Raji (cell line): ENCODE data around the gene ARL4D.

Source experiments
- POLR2A ChIP-seq: IDR thresholded peaks from 2 replicates; pipeline ENCODE4 v1.6.1; 2011; ENCODE audit warnings: low read depth, low read length, control low read depth; ENCODE audit not compliant: insufficient read depth

Gene ARL4D

DNA sequence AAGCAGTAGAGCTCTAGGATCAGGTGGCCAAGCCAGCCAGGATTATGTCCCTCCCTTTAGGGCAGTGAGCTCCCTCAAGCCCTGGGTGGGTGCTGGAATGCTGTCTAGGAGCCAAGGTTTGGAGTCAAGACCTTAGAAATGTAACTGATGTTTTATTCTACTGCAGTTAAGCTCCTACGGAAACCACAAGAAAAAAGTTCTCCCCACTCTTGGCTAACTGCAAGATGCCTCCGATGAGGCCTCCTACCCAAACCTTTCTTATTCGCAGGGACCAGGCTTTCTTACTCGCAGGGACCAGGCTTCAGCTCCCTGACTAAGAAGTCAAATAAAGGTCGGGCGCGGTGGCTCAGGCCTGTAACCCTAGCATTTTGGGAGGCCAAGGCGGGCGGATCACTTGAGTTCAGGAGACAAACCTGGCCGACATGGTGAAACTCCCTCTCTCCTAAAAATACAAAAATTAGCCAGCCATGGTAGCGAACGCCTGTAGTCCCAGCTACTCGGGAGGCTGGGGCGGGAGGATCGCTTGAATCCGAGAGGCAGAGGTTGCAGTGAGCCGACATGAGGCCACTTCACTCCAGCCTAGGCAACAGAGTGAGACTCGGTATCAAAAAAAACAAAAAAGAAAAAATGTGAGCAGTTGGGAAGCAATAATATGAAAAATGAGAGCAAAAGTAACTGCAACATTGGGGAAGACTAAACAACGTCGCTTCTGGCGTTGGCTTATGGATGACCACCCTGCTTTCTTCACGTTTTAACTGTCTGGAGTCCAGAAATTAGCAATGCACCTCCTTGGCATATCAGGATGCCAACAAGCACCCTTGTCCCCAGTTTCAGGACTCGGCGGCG lies 31.7 kb upstream of the ARL4D start:
- no peak for TF ChIP-seq POLR2A

DNA sequence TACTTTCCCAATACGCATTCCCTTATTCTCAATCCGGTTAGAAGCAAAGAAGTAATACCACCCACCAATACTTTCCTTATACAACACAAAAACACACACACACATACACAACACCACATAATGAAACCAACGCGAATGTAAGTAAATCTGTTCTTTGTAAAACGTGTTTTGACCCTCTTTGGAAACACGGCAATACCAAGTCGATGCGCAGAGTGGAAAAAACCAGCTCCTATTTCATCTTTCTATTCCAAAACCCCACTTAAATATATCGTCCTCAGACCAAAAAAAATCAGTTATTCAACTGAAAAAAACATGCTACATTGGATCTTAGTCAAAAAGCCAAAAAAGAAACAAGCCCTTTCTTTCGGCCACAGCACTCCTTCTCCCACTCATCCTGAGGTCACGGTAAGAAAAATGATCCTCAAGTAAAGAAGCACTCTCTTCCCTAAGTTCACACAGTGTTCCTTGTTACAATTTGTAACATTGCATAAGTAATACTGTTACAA lies 31.0 kb upstream of the ARL4D start:
- TF ChIP-seq POLR2A, result peak; percentile 99

DNA sequence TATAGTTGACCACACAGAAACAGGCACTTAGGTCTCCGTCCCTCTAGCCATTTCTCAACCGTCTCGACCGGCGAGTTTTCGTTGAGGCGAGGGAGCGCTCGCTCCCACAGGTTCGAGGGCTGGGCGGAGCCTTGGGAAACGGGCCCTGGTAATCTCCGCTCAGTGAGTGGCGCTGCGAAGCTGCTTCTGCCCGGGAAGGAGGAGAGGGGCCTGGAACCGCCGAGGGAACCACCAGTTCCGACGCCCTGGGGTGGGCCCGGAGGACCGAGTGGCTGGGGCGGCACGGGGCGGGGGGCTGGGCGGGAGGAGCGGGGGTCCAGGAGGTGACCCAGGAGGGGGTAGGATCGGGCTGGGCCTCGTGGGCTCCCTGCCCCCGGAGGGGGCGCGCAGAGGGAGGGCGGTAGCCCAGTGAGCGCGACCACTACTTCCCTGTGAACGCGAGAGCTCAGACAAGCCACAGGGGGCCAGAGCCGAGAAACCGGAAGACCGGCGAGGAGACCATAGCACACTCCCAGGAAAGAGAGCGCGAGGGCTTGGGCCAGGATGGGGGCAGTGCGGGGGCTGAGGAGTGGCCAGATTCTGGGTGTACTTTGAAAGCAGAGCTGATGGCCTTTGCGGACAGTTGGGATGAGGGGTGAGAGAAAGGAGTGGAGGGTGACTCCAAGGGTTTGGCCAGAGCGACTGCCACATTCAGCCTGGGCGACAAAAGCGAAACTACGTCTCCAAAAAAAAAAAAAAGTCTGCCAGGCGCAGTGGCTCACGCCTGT lies 29.9 kb upstream of the ARL4D start:
- TF ChIP-seq POLR2A, result no peak

DNA sequence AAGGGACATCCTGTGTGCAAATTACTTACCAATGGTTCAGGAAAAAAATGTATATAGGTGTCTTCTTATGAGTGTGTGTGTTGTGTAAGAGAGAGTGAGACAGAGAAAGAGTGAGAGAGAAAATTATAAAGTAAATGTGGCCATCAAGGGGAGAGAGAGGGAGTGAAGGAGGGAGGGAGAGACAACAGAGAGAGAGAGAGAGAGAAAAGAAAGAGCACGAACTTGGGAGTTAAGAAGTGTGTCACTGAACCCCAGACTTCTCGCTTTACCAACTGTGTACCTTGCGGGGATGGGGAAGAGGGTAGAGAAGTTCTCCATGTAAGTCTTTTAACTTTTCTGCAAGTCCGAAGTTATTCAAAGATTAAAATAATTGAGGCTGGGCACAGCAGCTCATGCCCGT lies 28.8 kb upstream of the ARL4D start:
- TF ChIP-seq POLR2A, result no peak

DNA sequence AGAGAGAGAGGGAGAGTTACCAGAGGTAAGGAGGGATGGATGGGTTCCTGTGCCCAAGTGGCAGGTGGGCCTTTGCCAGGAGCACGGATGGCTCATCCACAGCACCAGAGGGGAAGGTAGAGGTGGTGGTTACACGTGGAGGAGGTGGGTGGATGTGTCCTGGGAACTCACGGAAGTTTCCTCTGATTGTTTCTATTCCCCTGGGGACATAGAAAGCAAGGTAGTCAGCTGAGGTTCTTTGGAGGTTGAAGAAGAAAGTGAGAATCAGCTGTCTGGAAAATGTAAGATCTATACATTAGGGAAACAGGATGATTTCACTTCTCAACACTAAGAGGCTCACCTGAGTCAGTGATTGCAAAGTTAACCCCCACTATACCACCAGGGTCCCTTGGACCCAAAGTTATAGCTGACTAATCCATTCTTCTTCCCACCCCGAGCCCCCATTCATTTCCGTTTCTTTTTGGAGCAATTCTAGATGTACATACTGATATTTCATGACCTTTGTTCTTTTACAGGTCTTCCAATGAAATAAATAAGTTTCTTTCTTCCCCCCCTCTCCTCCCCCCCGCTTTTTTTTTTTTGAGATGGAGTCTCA lies 27.5 kb upstream of the ARL4D start:
- no peak for TF ChIP-seq POLR2A

DNA sequence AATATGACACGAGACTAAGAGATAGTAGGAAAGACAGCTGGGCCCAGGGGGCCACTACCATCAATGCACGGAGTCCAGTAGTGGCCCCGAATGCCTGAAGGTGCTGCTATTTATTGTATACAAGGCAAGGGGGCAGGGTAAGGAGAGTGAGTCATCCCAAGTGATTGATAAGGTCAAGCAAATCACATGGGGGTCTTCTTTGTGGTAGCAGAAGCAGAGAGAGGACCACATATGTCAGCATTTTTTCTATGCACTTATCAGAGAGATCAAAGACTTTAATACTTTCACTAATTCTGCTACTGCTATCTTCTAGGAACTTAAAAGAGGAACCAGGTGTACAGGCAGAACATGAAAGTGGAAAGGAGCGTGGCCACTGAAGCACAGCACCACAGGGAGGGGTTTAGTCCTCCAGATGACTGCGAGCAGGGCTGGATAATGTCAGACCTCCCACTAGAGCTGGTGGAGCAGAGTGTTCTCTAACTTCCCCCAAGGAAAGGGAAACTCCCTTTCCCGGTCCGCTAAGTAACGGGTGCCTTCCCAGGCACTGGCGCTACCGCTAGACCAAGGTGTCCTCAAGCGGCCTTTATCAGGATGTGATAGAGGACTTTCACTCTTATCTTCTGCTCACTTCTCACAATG lies 26.4 kb upstream of the ARL4D start:
- no peak for TF ChIP-seq POLR2A

DNA sequence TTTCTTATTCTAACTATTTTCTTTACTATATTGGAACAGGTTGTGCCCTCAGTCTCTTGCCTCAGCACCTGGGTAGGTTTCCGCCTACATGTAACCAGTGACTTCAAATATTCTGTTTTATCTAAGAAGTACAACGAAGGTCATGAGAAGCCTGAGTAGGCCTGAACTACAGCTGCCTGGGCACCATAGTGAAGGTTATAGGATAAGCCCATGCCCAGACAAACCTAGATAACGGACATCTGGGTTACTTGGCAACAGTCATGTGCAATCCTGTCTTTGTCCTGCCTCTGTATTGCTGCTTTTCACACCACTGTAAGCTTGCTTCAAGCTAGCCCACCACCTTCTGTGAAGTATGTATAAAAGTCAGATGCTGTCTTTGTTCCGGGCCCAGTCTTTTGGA lies 25.4 kb upstream of the ARL4D start:
- TF ChIP-seq POLR2A, result no peak

DNA sequence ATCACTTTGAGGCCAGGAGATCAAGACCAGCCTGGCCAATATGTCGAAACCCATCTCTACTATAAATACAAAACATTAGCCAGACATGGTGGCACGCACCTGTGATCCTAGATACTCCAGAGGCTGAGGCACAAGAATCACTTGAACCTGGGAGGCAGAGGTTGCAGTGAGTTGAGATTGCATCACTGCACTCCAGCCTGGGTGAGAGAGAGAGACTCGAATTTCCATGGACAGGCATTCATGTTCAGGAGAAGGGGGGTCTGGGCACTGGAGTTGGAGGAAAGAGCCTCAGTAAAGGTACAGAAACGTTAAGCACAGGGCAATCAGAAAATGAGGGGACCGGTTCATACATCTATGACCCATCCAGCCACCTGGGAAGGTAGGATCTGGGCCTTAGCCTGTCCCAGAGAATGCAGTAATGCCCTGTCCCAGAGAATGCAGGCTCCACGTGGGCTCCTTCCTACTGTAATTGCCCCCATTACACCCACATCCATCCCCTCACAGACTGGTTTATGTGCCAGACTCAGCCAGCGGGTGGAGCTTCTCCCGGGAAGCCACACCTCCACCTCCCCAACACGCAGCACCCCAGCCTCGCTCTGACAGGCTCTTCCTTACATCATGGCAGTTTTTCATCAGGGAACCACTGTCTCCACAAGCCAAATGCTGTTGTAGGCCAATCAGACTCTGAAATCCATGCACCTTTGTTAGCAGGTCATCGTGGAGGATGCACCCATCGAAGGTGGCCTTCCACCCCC lies 21.6 kb upstream of the ARL4D start:
- no peak for TF ChIP-seq POLR2A

DNA sequence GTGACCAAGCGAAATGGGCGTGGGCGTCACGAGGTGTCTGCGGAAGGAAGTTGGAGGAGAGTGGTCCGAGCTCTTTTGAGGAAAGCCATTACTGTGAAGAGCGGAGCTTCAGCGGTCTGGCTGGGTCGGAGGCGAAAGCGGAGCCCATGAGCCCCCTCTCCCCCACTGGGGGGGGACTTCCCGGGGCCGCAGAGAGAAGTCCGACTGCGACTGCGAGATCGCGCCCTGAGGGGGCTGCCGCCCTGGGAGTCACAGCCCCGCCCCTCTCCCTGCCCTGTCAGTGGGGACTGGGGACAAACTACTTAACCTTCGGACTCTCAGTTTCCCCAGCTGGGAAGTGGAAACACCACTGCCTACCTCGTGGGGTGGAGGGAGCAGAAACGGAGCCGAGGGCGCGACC lies 20.0 kb upstream of the ARL4D start:
- TF ChIP-seq POLR2A, result no peak

DNA sequence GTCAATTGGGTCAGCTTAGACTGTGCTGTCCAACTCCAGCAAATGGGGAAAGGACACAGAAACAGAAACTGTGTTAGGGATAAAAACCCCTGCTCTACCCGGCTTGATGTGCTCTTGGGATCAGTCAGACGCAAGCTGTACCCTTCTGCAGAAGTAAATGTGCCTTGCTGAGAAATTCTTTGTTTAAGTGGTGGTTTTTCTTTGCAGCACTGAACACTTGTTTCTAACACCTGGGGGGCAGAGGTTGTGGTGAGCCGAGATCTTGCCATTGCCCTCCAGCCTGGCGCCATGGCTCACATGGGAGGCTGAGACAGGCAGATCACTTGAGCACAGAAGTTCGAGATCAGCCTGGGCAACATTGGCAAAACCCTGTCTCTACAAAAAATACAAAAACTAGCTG lies 18.5 kb upstream of the ARL4D start:
- TF ChIP-seq POLR2A, result no peak

DNA sequence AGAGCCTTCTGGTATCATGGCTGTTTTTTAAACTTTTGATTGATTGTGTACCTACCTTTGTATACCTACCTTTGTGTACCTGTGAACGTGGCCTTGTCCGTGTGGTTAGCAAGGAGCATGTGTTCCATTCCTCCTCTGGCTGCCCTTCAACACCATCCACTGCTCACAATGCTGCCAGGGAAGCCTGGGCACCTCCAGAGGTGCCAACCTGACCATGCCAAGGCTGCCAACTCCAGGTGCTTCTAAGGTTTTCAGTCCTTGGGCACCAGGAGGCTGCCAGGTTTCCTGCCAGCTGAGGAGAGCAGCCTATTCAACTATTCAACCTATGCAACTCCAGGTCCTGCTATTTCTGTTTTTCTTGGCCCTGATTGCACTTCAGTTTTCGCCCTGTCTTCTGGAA lies 17.6 kb upstream of the ARL4D start:
- TF ChIP-seq POLR2A, result no peak

DNA sequence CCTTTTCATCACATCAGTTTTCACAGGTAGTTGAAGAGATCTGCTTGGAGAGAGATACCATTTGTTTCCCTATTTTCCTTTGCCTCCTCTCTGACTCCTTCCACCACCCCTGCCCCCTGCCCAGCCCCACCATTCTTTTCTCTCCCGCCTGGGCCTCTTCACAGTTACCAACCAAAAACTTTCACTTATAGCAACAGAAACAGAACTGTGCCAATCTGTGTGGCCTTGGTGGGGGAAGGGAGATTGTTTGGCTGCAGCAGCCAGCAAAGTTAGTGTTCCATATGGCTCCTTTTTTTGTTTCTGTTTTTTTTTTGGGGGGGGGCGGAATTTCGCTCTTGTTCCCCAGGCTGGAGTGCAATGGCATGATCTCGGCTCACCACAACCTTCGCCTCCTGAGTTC lies 17.2 kb upstream of the ARL4D start:
- TF ChIP-seq POLR2A, result no peak

DNA sequence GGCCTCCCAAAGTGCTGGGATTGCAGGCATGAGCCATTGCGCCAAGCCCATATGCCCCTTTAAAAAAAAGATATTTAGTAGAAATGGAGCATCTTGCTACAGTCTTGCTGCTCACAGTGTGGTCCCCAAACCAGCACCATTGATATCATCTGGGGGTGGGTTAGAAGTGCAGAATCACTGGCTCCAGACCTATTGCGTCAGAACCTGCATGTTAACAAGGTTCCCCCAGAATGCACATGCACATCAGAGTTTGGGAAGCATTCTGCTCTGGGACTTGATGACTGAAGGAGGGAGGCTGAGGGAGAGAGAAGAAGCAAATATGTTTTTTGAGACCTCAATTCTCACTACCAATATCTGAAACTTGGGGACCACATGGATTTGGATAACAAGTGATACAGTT lies 16.0 kb upstream of the ARL4D start:
- no peak for TF ChIP-seq POLR2A

DNA sequence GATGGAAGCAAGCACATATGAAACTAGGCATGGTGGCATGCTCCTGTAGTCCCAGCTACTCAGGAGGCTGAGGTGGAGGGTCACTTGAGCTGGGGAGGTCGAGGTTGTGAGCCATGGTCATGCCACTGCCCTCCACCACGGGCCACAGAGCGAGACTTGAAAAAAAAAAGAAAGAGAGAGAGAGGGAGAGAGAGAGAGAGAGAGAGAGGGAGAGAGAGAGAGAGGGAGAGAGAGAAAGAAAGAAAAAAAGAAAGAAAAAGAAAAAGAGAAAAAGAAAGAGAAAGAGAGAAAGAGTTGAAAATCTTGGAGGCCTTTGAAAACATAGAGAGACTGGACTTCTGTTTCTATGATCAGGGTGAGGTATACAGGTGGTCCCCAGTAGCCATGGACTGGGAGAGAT lies 15.4 kb upstream of the ARL4D start:
- TF ChIP-seq POLR2A, result no peak
